Measurements from ENCODE around the gene CRHR2.

GRCh38 chr7:30678805-30679204 lies 3.5 kb downstream of the CRHR2 start:
- TF ChIP-seq POLR2A (IDR thresholded peaks at IDR 0.05) (no peak), CTCF (IDR thresholded peaks at IDR 0.05) (no peak), POLR2AphosphoS5 (IDR thresholded peaks at IDR 0.05; ENCODE audit: insufficient read depth in 1 of 2, low read depth in 1 of 2) (no peak)

Data from vagina (tissue), 2 donors.